Measurements from ENCODE around the gene CCDC78. TPM values are rescaled to one million over a fixed set of nuclear protein-coding genes. Genes with fewer than 3 reads are reported as not detected.

The CCDC78 gene
- total RNA-seq, 1 donor from 2014 or later = 0.34 TPM

DNA sequence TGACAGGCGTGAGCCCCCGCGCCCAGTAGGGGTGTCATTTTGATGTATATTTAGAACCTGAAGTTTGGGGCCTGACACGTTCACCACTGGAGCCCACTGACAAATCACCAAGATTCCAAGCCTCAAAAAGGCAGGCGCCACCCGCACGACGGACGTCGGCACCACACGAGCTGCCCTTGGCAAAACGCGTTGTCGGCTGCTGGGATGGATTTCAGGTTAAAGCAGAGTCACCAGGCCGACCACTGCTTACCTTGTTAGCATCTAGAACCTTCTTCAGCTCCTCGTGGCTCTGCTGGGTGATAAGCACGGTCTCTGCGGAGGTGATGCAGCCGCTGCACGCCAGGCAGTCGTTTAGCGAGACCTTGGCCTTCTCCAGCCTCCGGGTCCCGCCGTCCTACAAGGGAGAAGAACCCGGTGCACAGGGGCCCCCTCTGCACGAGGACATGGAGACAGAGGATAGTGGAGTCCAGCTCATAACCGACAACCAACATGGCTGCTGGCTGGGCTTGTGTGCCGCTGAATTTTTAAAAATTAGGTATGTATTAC lies 10.8 kb upstream of the CCDC78 start:
- DNase-seq = no peak

DNA sequence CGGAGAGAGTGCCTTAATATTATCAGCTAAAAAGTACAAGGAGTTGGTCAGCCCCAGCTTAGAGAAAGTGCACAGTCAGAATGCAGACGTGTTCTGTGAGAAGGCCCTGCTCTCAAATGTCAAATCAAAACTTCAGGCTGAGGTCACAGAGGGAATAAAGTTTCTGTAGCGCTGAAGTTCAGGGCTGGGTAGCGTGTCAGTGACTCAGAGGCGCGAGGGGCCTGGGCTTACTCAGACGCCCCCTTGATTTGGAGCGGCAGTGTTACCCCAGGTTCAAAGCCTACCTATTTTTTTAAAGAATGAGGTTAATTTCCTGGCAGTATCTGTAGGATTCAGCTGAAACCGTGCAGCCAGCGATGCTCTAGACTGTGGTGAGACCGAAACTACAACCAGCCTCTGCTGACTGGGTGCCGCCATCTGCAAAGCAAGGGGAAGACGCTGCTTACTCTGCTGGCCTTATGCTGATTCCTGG lies 9.8 kb upstream of the CCDC78 start:
- no peak for DNase-seq

DNA sequence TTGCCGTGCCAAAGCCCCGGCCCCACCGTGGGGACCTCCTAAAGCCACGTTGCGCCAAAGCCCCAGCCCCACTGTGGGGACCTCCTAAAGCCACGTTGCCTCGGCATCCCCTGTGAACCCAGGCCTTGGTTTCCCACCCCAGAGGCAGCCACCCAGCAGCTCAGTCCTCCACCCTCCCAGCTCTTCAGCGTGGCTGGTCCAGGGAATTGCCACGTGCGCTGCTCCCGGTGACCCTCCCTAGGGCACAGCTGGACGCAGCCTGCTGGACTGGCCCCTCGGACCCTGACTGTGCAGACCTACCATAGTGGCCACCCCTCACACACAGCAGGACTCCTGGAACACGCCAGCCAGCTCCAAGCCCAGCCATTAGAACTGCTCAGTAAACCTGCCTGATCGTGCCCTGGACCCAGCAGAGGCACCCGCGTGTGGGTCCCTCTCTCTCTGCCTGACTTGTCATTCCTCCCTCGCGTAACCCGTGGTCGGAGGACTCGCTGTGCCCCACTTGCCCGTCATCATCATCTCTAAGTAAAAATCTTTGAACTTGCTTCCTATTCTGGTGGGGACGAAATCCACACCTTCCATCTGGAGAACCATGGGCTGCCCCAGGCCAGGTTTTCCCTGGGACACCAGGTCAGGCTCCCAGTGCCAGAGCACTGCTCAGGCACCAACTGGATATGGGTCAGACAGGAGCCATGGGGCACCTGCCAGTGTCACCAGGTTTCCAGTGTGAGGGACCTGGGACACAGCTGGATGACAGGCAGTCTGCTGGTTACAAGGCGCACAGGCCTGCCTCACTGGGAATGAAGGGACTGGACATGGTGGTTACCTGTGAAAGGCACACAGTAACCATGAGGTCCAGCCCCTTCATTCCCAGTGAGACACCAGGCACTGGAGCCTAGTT lies 9.0 kb upstream of the CCDC78 start:
- DNase-seq = no peak

DNA sequence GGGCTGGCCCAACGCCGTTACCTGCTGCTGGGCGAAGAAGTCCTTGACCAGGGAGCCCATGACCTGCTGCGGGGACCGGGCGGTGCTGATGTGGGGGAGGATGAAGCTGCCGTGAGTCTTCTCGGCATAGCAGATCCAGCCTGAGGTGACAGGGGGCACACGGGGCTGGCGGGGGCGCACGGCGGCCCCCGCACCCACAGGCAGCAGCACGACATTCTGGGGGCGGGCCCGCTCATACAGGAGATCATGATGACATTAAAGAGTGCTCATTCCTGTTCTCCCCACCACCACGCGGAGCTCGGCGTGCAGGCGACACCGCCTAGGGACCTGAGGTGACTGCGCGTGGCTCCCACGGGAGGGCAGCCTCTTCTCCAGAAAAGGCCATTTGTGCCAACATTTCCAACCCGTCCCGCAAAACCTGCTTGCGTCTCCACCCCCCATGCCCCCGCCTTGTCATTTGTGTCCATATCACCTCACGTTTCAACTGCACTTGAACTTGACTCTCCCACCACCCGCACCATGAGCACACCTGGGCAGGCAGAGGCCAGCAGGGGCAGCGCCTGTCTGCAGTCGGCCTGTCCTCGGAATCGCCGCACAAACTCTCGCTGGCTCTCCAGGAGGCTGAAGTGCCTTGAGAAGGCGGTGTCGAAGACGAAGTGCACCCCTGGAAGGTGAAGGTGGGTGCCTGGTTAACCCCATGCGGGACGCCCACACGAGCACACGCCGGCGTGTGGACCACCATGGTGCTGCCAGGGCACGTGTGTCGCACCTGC lies 8.2 kb upstream of the CCDC78 start:
- DNase-seq = no peak

DNA sequence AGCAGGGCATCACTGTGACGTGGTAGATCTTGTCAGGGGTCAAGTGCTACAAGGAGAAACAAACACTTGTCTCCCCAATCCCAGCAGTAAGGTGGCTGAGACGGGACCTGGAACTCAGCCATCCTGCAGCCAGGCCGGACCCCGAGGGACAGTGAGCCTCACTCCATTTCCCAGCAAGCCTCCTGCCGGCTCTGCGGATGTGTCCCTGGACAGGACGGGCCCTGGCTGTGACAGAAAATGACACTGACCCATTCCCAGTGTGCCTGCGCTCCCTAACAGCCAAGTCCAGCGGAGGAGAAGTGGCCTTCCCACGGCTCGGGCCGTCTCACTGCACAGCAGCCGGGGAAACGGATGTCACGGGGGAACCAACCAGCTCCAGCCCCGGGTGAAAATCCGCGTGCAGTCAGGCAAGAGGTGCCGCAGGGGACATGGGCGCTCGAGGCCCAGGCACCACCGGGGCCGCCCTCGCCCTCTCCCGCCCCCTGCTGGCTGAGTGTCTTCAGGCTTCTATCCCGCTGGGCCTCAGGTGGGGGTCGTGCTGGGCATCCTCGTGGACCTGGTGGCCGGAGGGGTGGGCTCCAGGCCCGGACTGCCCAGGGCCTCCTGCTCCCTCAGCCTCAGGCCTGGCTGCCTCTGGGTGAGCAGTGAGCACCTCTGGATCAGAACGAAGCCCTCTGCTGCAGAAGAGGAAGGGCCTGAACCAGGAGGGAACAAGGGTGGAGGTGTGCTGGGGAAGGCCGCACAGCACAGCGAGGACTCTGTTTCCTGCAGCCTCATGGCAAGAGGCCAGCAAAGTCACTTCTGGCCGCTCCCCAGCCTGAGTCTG lies 7.4 kb upstream of the CCDC78 start:
- no peak for DNase-seq

DNA sequence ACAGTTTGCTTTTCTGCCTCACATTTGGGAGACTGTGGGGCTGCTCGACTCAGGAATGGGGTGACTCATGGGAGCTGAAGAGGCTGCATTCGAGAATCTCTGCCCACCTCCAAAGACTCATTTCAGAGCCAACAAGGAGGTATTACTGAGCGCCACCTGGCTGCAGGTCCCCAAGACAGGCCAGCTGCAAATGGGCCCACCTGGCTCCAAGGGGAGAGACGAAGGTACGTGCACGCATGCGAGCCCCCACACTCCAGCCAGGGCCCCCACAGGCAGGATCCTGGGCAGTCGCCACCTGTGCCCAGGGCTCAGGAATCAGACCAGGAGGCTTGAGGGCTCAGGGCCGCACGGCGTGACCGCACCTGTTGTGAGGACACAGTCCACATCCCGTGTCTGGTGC lies 6.7 kb upstream of the CCDC78 start:
- DNase-seq = no peak

DNA sequence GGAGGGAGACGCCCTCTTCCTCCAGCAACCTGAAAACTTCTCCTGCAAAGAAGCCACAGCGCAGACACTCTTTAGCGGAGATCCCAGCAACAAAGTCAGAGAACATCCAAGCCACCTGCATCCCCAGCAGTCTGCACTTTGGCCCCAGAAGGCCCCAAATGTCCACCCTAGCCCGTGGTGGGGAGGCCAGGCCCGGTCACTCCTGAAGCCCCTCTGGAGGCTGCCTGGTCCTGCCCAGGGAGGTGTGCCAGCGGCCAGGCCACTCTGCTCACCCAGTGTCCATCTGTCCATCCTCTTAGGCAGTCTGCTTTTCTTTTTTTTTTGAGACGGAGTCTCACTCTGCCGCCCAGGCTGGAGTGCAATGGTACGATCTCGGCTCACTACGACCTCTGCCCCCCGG lies 6.1 kb upstream of the CCDC78 start:
- DNase-seq = no peak

DNA sequence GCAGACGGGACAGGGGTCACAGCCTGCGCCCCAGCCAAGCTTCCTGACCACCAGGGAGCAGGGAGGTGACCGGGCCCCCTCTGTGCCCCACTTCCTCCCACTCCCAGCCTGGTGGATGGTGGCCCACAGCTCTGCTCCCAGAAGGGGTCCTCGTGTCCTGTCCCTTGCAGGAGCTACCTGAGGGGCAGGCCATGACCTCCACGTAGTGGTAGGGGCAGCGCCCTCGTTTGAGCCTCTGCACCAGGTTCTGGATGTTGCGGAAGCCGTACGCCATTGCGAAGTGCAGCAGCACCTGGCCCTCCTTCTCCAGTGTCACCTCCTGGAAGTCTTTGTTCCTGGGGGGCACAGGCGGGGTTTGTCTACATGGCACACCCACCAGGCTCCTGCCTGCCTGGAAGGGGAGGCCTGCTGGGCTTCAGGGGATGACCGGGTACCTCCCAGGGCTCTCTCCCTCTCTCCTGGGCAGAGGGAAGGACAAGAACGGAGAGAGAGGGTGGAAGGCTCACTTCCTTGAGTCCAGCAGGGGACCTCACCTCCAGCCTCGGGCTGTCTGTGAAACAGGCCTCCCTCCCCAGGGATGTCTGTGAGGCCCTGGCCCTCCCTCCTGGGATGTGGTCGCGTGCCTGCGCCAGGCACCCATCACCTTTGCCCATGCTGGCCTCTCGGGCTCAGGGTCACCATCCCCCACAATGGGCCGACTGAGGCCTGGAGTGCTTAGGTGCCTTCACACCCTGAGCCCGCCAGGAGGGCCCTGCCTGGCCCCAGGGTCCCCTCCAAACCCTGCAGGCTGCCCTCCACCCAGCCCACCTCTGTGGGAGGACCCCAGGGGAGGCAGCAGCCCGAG lies 4.6 kb upstream of the CCDC78 start:
- DNase-seq = no peak

DNA sequence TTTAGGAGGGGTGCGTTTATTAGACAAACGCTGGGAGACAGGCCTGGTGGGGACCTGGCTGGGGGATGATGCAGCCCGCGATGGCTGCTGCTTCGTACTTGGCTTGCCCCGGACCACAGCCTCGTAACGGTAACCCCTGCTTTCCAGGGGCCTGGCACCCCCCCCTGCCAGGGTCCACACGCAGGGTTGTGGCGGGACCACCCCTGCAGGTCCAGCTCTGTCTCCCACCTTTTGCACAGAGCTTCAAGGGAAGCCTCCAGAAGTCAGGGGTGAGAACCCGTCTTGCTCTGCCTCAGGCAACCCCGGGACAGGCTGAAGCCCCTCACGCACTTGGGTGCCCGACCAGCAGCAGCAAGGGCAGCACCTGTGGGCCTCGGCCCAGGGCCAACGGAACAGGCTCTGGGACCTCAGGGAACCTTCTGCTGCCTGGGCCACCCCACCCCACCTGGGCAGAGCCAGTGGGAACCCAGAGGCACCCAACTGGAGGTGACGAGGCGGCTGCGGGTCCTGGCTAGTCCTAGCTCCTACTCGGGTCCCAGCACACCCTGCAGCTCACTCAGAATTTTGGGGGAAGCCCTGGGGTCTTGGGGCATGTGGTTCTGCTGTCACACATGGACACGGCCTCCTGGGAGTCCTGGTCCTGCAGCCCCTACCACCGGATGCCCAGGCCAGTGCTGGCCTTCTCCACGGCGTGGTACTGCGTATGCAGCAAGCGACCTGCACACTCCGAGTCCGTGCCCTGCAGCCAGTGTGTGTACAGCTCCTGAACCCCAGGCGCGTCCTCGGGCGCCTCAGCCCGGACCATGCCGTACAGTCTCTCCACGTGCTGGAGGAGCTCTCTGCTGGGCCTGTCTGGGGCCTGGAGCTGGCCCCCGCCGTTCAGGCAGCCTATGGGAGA lies 3.8 kb upstream of the CCDC78 start:
- no peak for DNase-seq

DNA sequence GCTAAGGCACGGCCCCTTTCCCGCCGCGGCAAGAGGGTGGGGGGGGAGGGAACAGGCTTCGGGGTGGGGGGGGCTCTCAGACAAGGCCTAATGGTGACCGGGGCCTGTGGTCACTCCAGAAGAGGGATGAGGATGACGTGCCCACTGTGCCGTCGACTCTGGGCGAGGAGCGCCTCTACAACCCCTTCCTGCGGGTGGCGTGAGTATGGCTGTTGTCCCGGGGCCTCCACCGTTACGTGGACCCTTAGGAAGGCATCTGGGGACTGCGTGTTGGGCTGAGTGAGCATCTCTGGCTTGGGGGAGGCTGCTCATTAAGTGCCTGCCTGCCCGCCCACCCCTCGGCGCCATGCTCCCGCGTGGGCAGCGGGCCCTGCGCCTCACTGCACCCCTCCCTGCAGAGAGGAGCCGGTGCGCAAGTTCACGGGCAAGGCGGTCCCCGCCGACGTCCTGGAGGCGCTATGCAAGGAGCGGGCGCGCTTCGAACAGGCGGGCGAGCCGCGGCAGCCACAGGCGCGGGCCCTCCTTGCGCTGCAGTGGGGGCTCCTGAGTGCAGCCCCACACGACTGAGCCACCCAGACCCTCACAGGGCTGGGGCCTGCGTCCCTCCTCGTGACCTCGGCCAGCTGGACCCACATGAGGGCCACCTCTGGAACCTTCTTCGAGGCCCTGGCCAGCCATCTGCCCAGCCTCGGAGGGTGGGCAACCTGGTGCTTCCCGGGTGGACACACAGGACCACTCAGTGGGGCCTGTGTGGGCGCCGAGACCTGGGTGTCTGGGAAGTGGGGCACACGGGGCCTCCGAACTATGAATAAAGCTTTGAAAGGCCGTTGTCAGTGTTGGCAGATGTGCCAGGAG lies 2.9 kb upstream of the CCDC78 start:
- no peak for DNase-seq

DNA sequence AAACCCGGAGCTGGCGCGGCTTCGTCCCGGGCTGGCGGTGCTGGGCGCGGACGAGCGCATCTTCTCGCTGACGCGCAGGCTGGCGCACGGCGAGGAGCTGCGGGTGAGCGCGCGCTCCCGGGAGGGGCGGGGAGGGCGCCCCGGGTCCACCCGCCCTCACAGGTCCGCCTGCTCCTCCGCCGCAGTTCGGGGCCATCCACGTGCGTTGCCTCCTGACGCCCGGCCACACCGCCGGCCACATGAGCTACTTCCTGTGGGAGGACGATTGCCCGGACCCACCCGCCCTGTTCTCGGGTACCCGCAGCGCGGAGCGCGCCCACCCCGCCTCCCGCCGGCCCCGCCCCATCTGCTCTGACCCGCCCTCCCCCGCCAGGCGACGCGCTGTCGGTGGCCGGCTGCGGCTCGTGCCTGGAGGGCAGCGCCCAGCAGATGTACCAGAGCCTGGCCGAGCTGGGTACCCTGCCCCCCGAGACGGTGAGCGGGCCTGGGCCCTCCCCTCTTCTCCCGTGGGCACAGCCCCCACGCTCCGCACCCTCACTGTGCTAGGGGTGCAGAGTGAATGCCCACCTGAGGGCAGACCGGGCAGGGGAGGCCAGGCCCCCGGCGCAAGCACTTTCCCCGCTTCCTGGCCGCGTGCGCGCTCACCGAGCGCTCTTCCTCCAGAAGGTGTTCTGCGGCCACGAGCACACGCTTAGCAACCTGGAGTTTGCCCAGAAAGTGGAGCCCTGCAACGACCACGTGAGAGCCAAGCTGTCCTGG lies 2.1 kb upstream of the CCDC78 start:
- DNase-seq = peak; percentile 49

DNA sequence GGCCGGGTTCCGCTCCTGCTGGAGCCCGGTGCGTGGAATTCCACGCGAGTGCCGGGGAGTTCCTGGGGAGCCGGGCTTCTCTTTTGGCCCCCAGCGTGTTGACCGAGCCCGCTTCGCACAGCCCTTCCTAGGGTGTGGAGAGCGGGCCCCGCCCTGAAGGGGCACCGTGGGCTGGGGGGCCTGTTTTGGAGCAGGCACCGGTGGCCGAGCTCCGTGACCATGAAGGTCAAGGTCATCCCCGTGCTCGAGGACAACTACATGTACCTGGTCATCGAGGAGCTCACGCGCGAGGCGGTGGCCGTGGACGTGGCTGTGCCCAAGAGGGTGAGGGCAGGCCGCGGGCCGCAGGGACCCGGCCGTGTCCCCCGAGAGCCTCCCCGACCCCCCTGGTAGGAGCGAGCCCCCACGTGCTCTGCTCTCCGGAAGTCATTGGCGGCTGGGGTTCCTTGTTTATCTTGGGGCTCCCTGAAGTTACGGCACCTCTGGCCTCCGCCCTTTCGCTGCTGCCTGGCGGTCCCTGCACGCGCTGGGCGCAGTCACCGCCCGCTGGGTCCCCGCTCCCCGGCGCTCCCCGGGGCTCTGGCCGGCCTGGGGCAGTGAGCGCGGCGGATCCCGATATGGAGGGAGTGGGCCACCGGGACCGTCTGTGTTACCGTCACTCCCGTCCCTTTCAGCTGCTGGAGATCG lies 1.2 kb upstream of the CCDC78 start:
- no peak for DNase-seq

DNA sequence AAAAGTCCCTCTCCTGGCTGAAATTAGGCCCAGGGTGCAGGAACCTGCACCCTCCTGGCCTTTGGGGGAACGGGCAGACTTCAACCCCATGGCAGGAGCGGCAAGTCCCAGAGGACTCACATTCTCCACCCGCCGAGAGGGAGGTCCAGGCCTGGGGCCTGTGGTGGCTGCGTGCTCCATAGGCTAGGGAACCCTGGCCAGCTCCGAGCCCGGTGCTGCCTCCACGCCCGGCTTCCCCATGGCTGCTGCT lies 130 bp downstream of the CCDC78 start:
- no peak for DNase-seq

DNA sequence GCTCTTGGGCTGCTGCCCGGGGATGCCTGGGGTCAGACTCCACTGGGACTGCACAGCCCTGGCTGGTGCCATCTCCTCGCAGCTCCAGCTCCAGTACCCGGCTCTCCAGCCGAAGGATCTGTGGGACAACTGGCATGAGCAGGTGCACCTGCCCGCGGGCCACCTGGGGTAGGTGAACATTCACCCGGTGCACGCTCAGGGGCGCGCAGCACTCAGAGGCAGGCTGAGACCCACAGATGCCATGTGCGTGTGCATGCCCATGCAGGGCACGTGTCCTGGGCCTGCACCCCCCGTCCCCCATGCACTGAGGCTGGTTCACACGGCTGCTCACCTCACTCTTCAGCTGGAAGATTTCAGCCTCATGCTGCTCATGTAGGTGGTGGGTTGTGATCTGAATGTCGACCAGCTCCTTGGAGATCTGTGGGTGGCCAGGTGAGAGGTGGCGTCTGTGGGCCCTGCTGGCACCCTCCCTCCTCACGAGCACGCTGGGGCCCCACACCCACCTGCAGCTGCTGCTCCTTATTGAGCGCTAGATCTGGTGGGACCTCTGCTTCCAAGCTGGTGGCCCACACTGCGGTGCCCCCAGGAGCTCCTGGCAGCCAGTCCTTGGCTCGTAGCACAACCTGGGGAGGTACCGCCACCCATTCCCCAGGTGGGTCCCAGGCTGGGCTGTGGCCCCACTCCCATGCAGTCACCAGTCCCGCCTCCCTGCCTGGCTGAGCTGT lies 618 bp downstream of the CCDC78 start:
- DNase-seq = no peak

DNA sequence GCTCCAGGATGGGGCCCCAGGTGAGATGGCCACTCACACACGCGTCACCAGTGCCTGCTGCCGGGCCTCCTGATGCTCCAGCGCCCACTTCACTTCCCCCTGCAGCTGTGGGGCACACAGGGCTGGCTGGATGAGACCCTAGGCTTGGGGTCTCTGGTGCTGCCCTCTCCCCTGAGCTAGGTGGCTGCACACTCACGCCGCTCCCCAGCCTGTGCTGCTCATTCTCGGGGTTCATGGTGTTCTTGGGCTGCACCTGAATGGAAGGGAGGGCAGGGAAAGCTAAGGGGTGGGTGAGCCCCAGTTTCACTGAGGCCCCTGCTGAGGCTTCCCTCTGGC lies 1.2 kb downstream of the CCDC78 start:
- no peak for DNase-seq

DNA sequence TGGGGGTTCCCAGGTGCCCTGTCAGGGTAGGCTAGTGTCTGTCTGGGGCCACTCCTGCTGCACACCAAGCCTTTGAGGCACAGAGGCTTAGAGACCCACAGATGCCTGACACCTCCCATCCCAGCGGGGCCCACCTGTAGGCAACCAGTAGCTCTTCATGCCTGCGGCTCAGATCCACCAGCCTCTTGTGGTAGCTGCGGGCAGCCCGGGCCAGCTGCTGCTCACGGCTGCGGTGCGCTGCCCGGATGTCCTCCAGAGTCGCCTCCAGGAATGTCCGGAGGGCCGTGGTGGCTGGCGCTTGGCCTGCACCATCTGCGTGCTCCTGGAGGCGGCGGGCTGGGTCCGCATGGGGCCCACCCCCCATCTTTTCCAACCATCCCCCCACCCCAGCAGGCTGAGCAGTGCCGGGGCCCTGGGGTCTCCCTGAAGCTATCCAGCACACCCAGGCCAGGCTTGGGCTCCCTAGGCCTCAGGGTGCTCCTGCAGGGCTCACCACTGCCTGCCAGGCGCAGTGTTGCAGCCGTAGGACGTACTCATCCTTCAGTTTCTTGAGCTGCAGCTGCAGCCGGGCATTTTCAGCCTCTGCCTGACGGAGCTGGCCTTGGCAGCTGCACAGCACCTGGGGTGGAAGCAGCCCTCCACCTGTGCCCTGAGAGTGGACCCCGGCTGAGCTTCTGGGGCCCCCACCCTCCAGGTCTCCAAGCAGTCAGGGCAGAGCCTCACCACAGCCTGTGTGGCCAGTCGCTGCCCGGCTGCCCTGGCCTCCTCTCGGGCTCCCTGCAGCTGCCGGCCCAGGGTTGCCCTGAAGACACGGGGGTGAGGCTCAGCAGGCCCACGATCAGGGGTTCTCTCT lies 1.8 kb downstream of the CCDC78 start:
- DNase-seq = no peak

DNA sequence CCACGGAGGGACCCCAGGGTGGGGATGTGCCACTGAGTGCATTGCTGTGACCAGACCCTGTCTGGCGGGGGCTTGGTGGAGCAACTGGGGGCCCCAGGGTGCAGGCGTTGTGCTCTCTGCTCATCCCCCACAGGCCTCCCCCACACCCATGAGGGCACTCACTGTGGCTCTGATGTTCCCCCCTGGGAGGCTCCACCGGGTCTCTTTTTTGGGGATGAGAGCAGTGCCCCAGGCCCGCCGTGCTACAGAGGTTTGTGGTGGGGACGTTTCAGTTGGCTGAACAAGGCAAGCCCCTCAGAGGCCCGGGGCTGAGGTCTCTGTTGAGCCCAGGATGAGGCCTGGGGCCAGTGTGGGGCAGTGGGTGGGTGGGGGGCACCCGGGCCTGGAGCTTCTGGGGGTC lies 2.5 kb downstream of the CCDC78 start:
- DNase-seq = no peak
